RWPE2 (cell line): Measurements from ENCODE around the gene SLC4A3.

Experiments used
- ATAC-seq: fragments of 200-7000 bp; cut with Tn5 transposase; 3 replicates; pipeline ENCODE4 v1.9.1; 2021; ENCODE audit warnings: low read depth
- DNase-seq: peaks from one replicate; pipeline ENCODE4 v3.0.0-alpha.2; 2020; ENCODE audit warnings: low spot score
- H3K27ac ChIP-seq: fragments of 450-650 bp; 2 replicates; pipeline ENCODE4 v1.5.1; 2017; ENCODE audit warnings: mild to moderate bottlenecking; ENCODE audit not compliant: poor library complexity, severe bottlenecking
- H3K27me3 ChIP-seq: fragments of 250-450 bp; sonication (Bioruptor Pico); 2 replicates; pipeline ENCODE4 v1.5.1; 2021; ENCODE audit warnings: mild to moderate bottlenecking, moderate library complexity; ENCODE audit not compliant: insufficient read depth, poor library complexity, severe bottlenecking
- H3K36me3 ChIP-seq: fragments of 250-450 bp; sonication (Bioruptor Pico); 2 replicates; pipeline ENCODE4 v1.5.1; 2020; ENCODE audit warnings: low read depth, mild to moderate bottlenecking, moderate library complexity
- H3K4me1 ChIP-seq: fragments of 250-450 bp; sonication (Bioruptor Pico); 2 replicates; pipeline ENCODE4 v1.5.1; 2021; ENCODE audit warnings: mild to moderate bottlenecking, moderate library complexity; ENCODE audit not compliant: insufficient read depth, poor library complexity, severe bottlenecking
- H3K4me3 ChIP-seq: fragments of 250-450 bp; sonication (Bioruptor Pico); 2 replicates; pipeline ENCODE4 v1.5.1; 2021; ENCODE audit warnings: mild to moderate bottlenecking, moderate library complexity; ENCODE audit not compliant: severe bottlenecking
- H3K9me3 ChIP-seq: fragments of 250-450 bp; sonication (Bioruptor Pico); 2 replicates; pipeline ENCODE4 v1.5.1; 2021; ENCODE audit warnings: mild to moderate bottlenecking, moderate library complexity; ENCODE audit not compliant: severe bottlenecking
- CTCF ChIP-seq: fragments of 450-650 bp; IDR thresholded peaks from one replicate; pipeline ENCODE4 v1.5.1; 2017; ENCODE audit warnings: mild to moderate bottlenecking, moderate library complexity; ENCODE audit not compliant: poor library complexity, severe bottlenecking

Gene SLC4A3

GRCh38 chr2:219598308-219599078 lies 28.9 kb upstream of the SLC4A3 start:
- H3K36me3 ChIP-seq = no peaks in the 10 kb centered on the region; the same call in 1 of the 2 replicates
- no peaks in the 10 kb centered on the region for H3K9me3 ChIP-seq
- no peak for DNase-seq
- peak overlapping the region; percentile 75 for H3K27ac ChIP-seq
- H3K4me3 ChIP-seq = peak overlapping the region; percentile 63
- no peaks in the 10 kb centered on the region for H3K27me3 ChIP-seq
- no peak for TF ChIP-seq CTCF
- H3K4me1 ChIP-seq = no peaks in the 10 kb centered on the region
- no peak for ATAC-seq

GRCh38 chr2:219603771-219604170 lies 23.7 kb upstream of the SLC4A3 start:
- H3K27ac ChIP-seq = no peak overlapping the region

GRCh38 chr2:219605607-219605954 lies 21.8 kb upstream of the SLC4A3 start:
- Histone ChIP-seq H3K4me1 (no peaks in the 10 kb centered on the region), H3K27ac (no peak overlapping the region), H3K27me3 (no peaks in the 10 kb centered on the region), H3K4me3 (no peak overlapping the region), H3K9me3 (no peaks in the 10 kb centered on the region), H3K36me3 (peaks cover 9% of the 10 kb centered on the region)
- ATAC-seq (no peak), DNase-seq (no peak)
- no peak for TF ChIP-seq CTCF

More at GRCh38 chr2:219603771-219604170, 23.7 kb upstream of the SLC4A3 start:
- DNase-seq (no peak), ATAC-seq (no peak)
- Histone ChIP-seq H3K36me3 (peaks cover 9% of the 10 kb centered on the region), H3K4me3 (no peak overlapping the region), H3K4me1 (no peaks in the 10 kb centered on the region), H3K9me3 (no peaks in the 10 kb centered on the region), H3K27me3 (no peaks in the 10 kb centered on the region)
- no peak for TF ChIP-seq CTCF

GRCh38 chr2:219607931-219608330 lies 19.5 kb upstream of the SLC4A3 start:
- no peak for DNase-seq
- H3K9me3 ChIP-seq = no peaks in the 10 kb centered on the region
- H3K27ac ChIP-seq = no peak overlapping the region
- no peaks in the 10 kb centered on the region for H3K4me1 ChIP-seq
- H3K27me3 ChIP-seq = no peaks in the 10 kb centered on the region
- no peak overlapping the region for H3K4me3 ChIP-seq
- TF ChIP-seq CTCF = no peak
- peaks cover 14% of the 10 kb centered on the region for H3K36me3 ChIP-seq
- no peak for ATAC-seq

- Histone ChIP-seq H3K27ac (no peak overlapping the region), H3K4me3 (no peak overlapping the region), H3K36me3 (peaks cover 14% of the 10 kb centered on the region), H3K4me1 (no peaks in the 10 kb centered on the region), H3K9me3 (no peaks in the 10 kb centered on the region), H3K27me3 (no peaks in the 10 kb centered on the region)
- ATAC-seq (no peak), DNase-seq (no peak)
- no peak for TF ChIP-seq CTCF
These were observed 18.9 kb upstream of the SLC4A3 start for GRCh38 chr2:219608399-219608964.
